Measurements from ENCODE around the gene CLMN. TPM values are rescaled to one million over a fixed set of nuclear protein-coding genes. Genes with fewer than 3 reads are reported as not detected.

Gene CLMN
- total and polyA plus RNA-seq, 2 of the 13 experiments (the other 11 are each of a cell fraction or from before 2014, with no cell fraction given), result 15.1 to 16.7 TPM

GRCh38 chr14:95237121-95237957 lies 82.4 kb downstream of the CLMN start (continued):
- TF ChIP-seq PCBP2 (optimal IDR thresholded peaks at IDR 0.05; ENCODE audit: low read depth, low read length, poor library complexity, severe bottlenecking) (no peak), ZNF761 (CRISPR knock-in tag; conservative IDR thresholded peaks at IDR 0.05) (no peak), KLF12 (CRISPR knock-in tag; IDR thresholded peaks at IDR 0.05; ENCODE audit: borderline replicate concordance) (peak; percentile 64; the same call in 1 of the 2 replicates), ZNF773 (CRISPR knock-in tag; IDR thresholded peaks at IDR 0.05; ENCODE audit: borderline replicate concordance) (no peak), ARNT (IDR thresholded peaks at IDR 0.05) (no peak), PHF21A (CRISPR knock-in tag; IDR thresholded peaks at IDR 0.05) (peak; percentile 45; the same call in 1 of the 2 replicates), FUBP1 (CRISPR knock-in tag; IDR thresholded peaks at IDR 0.05; ENCODE audit: borderline replicate concordance) (0 out of 2 replicates have a peak, but pooled peaks have one; percentile 72), CAMTA2 (CRISPR knock-in tag; IDR thresholded peaks at IDR 0.05; ENCODE audit: borderline replicate concordance) (no peak), DRAP1 (CRISPR knock-in tag; IDR thresholded peaks at IDR 0.05) (no peak), PATZ1 (CRISPR knock-in tag; IDR thresholded peaks at IDR 0.05) (0 out of 2 replicates have a peak, but pooled peaks have one; percentile 11), HNF4A (CRISPR knock-in tag; IDR thresholded peaks at IDR 0.05) (peak; percentile 79), SP1 (IDR thresholded peaks at IDR 0.05) (no peak), SP1 (CRISPR knock-in tag; IDR thresholded peaks at IDR 0.05) (no peak), ZNF691 (CRISPR knock-in tag; IDR thresholded peaks at IDR 0.05; ENCODE audit: borderline replicate concordance, low read depth) (no peak), ZNF276 (CRISPR knock-in tag; IDR thresholded peaks at IDR 0.05; ENCODE audit: low read depth) (no peak), ZBTB10 (CRISPR knock-in tag; IDR thresholded peaks at IDR 0.05; ENCODE audit: borderline replicate concordance) (peak; percentile 56; the same call in 1 of the 2 replicates), MTF2 (CRISPR knock-in tag; IDR thresholded peaks at IDR 0.05; ENCODE audit: borderline replicate concordance) (no peak), U2AF1 (optimal IDR thresholded peaks at IDR 0.05; ENCODE audit: low read depth, low read length) (no peak)

Data from HepG2 (cell line).